Panc1 (cell line): ENCODE results near the gene CYB5D1.

ENCODE experiments used
- POLR2AphosphoS5 ChIP-seq: IDR thresholded peaks from 2 replicates; pipeline ENCODE4 v1.6.1; 2012; ENCODE audit warnings: mild to moderate bottlenecking, low read depth, low read length, moderate library complexity
- SIN3A ChIP-seq: IDR thresholded peaks from 2 replicates; pipeline ENCODE4 v1.6.1; 2012; ENCODE audit warnings: low read depth, mild to moderate bottlenecking, low read length, moderate library complexity, borderline replicate concordance; ENCODE audit not compliant: insufficient read depth
- TCF7L2 ChIP-seq: IDR thresholded peaks from 2 replicates; pipeline ENCODE4 v1.6.1; 2011; ENCODE audit warnings: mild to moderate bottlenecking, low read depth, low read length, inconsistent platforms
- TF ChIP-seq, protein P1 (sequence below): fragments of 450-650 bp; IDR thresholded peaks from 2 replicates; pipeline ENCODE4 v1.5.1; 2017; ENCODE audit warnings: mild to moderate bottlenecking

- TF ChIP-seq, protein P1, sequence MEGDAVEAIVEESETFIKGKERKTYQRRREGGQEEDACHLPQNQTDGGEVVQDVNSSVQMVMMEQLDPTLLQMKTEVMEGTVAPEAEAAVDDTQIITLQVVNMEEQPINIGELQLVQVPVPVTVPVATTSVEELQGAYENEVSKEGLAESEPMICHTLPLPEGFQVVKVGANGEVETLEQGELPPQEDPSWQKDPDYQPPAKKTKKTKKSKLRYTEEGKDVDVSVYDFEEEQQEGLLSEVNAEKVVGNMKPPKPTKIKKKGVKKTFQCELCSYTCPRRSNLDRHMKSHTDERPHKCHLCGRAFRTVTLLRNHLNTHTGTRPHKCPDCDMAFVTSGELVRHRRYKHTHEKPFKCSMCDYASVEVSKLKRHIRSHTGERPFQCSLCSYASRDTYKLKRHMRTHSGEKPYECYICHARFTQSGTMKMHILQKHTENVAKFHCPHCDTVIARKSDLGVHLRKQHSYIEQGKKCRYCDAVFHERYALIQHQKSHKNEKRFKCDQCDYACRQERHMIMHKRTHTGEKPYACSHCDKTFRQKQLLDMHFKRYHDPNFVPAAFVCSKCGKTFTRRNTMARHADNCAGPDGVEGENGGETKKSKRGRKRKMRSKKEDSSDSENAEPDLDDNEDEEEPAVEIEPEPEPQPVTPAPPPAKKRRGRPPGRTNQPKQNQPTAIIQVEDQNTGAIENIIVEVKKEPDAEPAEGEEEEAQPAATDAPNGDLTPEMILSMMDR = no peak
- TF ChIP-seq TCF7L2 (no peak), POLR2AphosphoS5 (no peak), SIN3A (no peak)
Measured at GRCh38 chr17:7811251-7811650, 46.6 kb upstream of the CYB5D1 start.
